Uterus (tissue), 4 donors: ENCODE measurements around the gene PLXNB1. TPM values are rescaled to one million over a fixed set of nuclear protein-coding genes. Genes with fewer than 3 reads are reported as not detected.
"Not testable (repeated sequence)": the region's sequence is repeated elsewhere in the genome, so short reads cannot be mapped to it uniquely, and the experiment has no call there.

Source experiments
- DNase-seq, 2 donors: peaks; one replicate each; pipeline ENCODE4 v3.0.0-alpha.2; 2019 to 2020
- H3K27ac ChIP-seq, 2 donors: fragments of 200-600 bp; sonication (generic); 1 replicate in 1 of 2; 2 replicates in 1 of 2; pipeline ENCODE4 v1.5.1; 2016 to 2018
- H3K27me3 ChIP-seq, 2 donors: fragments of 200-600 bp; sonication (generic); one replicate each; pipeline ENCODE4 v1.5.1; 2018 to 2019; ENCODE audit warnings: control low read depth in 1 of 2
- H3K36me3 ChIP-seq, 2 donors: fragments of 200-600 bp; sonication (generic); one replicate each; pipeline ENCODE4 v1.5.1; 2019; ENCODE audit warnings: control low read depth in 1 of 2
- H3K4me1 ChIP-seq, 2 donors: fragments of 200-600 bp; sonication (generic); one replicate each; pipeline ENCODE4 v1.5.1; 2018 to 2019; ENCODE audit warnings: control low read depth in 1 of 2
- H3K4me3 ChIP-seq, 2 donors: fragments of 200-600 bp; sonication (generic); 1 replicate in 1 of 2; 2 replicates in 1 of 2; pipeline ENCODE4 v1.5.1; 2018 to 2019; ENCODE audit warnings: mild to moderate bottlenecking in 1 of 2
- H3K9me3 ChIP-seq, 2 donors: fragments of 200-600 bp; sonication (generic); one replicate each; pipeline ENCODE4 v1.5.1; 2019; ENCODE audit warnings: control low read depth in 1 of 2
- CTCF ChIP-seq, 4 experiments: fragments of 200-600 bp in 2 of 4; fragments of 450-650 bp in 2 of 4; sonication (generic) in 2 of 4; IDR thresholded peaks; one replicate each; pipeline ENCODE4 v1.5.1; 2016 to 2019; ENCODE audit warnings: antibody characterized with exemption in 4 of 4, mild to moderate bottlenecking in 2 of 4, moderate library complexity in 1 of 4
- POLR2A ChIP-seq, 2 donors: fragments of 450-650 bp; IDR thresholded peaks; one replicate each; pipeline ENCODE4 v1.6.1; 2016; ENCODE audit warnings: antibody characterized with exemption in 2 of 2, mild to moderate bottlenecking in 1 of 2, moderate library complexity in 1 of 2
- intact Hi-C: fragments of 100-400 bp; cut with DNase I; formaldehyde crosslinking; loops from one replicate; pipeline ENCODE4 v1.15.1; 2023; ENCODE audit warnings: low total_unique reads
- total RNA-seq, 4 donors: library from RNA; depleted of rRNA in 3 of 4; stranded (reverse); fragments of >200 nt in 3 of 4; gene quantifications; one replicate each; pipeline versions ENCODE4 v1.1.0 to v1.2.4, GENCODE V29; 2014 to 2023
- donor health status: DM: yes; HTN: yes; CAD: no.

Gene PLXNB1
- total RNA-seq, 4 donors from 2014 or later: 23.5 to 133 (median 60.9) TPM

DNA sequence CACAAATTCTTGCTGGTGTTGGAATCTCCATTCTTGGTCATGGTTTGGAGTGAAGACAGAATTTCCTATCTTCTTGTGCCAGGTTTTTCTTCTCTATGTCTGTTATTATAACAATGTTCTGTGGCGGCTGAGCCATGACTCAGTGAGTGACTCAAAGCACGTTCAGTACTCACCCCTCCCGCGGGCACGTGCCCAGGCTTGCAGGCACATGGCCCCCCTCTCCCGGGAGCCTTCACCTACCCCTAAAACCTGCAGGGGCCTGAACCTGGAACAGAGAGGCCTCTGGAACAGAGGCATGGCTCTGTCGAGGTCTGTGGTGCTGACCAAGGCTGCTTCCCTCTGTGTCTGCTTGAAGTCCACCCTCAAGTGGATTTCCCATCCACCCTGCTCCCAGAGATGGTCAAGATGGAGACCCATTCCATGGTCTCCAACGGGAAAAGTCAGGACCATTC, 27.6 kb downstream of the PLXNB1 start:
- TF ChIP-seq CTCF (IDR thresholded peaks at IDR 0.05) (no peak), POLR2A (IDR thresholded peaks at IDR 0.05) (no peak)
- no peaks in the 10 kb centered on the region for H3K9me3 ChIP-seq
- no peaks in the 10 kb centered on the region for H3K36me3 ChIP-seq
- intact Hi-C loops: no loop called here
- H3K27me3 ChIP-seq: no peaks in the 10 kb centered on the region
- H3K4me1 ChIP-seq: peaks cover 0 to 11% of the 10 kb centered on the region in 2 donors
- H3K27ac ChIP-seq: peak overlapping the region; percentile 88 to 90
- peak; percentile 88 to 95 for DNase-seq
- H3K4me3 ChIP-seq: no peak overlapping the region

GRCh38 chr3:48401434-48401901, 28.4 kb downstream of the PLXNB1 start:
- peaks cover 0 to 11% of the 10 kb centered on the region in 2 donors for H3K4me1 ChIP-seq
- H3K36me3 ChIP-seq, H3K4me3 ChIP-seq, H3K9me3 ChIP-seq, H3K27me3 ChIP-seq, intact Hi-C loops: not testable (repeated sequence)
- H3K27ac ChIP-seq: peak overlapping the region; percentile 88 to 90
- DNase-seq: peak; percentile 15 to 18

DNA sequence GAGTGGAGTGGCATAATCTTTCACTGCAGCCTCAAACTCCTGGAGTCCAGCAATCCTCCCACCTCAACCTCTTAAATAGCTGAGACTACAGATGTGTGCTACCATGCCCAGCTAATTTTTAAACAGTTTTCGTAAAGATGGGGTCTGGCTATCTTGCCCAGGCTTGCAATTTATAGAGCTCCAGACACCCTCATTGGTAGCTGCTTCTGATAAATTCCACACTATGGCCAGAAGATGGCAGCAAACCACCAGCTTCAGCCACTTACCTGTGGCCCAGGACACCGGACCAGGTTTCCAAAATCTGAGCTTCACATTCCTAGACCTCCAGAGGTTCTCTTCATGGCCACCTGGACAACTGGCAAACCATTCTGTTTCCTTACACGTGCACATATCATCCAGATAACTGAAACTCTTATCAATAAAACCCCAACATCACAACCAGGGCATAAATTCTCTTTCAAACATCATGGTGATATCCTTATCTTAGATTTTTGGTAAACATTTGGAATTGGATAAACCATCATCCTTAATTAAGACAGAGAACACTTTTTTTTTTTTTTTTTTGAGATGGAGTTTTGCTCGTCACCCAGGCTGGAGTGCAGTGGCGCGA, 29.0 kb downstream of the PLXNB1 start:
- peak overlapping the region; percentile 88 to 90 for H3K27ac ChIP-seq
- no peaks in the 10 kb centered on the region for H3K27me3 ChIP-seq
- intact Hi-C loops: no loop called here
- H3K4me1 ChIP-seq: peaks cover 0 to 11% of the 10 kb centered on the region in 2 donors
- no peak overlapping the region for H3K4me3 ChIP-seq
- no peaks in the 10 kb centered on the region for H3K36me3 ChIP-seq
- TF ChIP-seq CTCF (IDR thresholded peaks at IDR 0.05): peak; percentile 75 to 94 (median 86)
- no peak for TF ChIP-seq POLR2A (IDR thresholded peaks at IDR 0.05)
- peak; percentile 48 to 70 for DNase-seq
- H3K9me3 ChIP-seq: no peaks in the 10 kb centered on the region

DNA sequence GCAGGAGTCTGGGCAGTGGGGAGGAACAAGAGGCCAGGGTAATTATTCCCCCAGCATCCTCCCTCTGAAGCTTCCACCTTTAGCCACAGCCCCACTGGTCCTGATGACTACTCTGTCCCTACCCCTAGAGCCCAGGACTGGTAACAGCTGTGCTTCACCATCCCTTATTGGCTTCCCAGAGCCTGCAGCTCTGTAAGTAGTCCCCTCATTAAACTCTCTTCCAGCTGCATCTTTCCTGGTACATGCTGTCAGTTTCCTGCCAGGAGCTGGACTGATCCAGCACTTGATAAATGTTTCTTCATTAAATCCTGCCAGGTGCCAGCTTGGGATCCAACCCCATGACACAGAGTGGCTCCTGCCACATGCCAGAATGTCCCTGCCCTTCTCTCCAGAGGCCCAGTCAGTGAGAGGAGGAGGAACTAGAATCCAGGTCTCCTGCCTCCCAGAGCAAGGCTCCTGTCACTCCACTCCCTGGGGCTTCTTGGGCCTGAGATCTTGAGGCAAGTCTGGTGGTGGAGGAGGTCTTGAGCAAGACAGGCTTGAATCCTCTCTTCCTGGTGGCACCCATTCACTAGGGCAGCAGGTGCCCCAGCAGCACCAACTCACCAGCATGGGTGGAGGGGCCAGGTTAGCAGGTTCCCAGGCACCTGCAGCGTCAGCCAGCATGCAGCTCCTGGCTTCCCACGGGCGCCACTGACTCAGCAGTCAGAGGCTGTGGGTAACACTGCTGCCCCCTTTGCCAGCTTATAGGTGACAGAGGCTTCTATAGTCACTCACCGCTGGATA, 30.3 kb downstream of the PLXNB1 start:
- TF ChIP-seq CTCF (IDR thresholded peaks at IDR 0.05): no peak
- no peak for TF ChIP-seq POLR2A (IDR thresholded peaks at IDR 0.05)

DNA sequence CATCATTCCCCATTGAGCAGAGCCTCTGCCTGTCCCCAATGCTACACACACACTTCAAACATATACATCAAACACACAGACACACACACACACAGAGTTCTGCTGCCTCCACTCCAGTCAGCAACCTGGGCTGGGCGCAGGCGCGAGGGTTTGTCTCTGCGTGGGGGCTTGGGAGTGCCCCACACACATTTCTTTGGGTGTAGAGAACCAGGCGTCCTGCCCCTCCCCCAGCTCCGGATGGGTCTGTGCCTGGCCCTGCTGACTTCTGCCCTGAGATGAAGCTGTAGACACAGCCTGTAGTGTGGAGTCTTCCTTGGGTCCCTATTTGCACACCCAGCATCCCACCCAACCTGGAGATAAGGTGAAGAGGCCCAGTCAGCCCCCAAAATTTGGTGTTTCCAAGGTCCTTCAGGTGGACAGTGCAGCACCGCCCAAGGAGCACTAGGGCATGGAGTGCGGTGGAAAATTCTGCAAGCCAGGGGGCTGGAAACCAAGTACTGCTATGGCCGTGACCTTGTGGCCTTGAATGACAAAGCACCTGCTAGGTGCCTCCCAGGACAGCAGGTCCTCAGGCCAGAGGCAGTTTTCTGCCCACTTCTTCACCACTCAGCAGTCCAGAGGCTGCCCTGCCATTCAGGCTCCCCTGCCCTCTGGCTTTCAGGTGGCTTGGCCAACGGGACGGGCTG, 31.0 kb downstream of the PLXNB1 start:
- Histone ChIP-seq H3K4me3 (no peak overlapping the region), H3K9me3 (no peaks in the 10 kb centered on the region), H3K36me3 (no peaks in the 10 kb centered on the region), H3K27me3 (peaks cover 0 to 3% of the 10 kb centered on the region in 2 donors), H3K4me1 (peaks cover 0 to 11% of the 10 kb centered on the region in 2 donors), H3K27ac (no peak overlapping the region)
- DNase-seq: no peak
- intact Hi-C loops: loop anchor here (5.0 kb wide), 1 partner anchor 38 kb away; no protein-coding TSS in a partner anchor
- TF ChIP-seq POLR2A (IDR thresholded peaks at IDR 0.05) (no peak), CTCF (IDR thresholded peaks at IDR 0.05) (no peak)

More for the DNA sequence above, 30.3 kb downstream of the PLXNB1 start:
- peaks cover 0 to 11% of the 10 kb centered on the region in 2 donors for H3K4me1 ChIP-seq
- no peaks in the 10 kb centered on the region for H3K9me3 ChIP-seq
- H3K36me3 ChIP-seq: no peaks in the 10 kb centered on the region
- no peak overlapping the region for H3K4me3 ChIP-seq
- H3K27ac ChIP-seq: no peak overlapping the region
- intact Hi-C loops: loop anchor here (5.0 kb wide), 1 partner anchor 38 kb away; no protein-coding TSS in a partner anchor
- H3K27me3 ChIP-seq: no peaks in the 10 kb centered on the region
- DNase-seq: no peak
